HG03108 (cell line): Measurements from ENCODE around the gene ARPC5.
A peak's percentile ranks its signal among the peaks of the same experiment; 100 is the strongest.
"Not testable (repeated sequence)": the region's sequence is repeated elsewhere in the genome, so short reads cannot be mapped to it uniquely, and the experiment has no call there.

Experiments used
- ATAC-seq: cut with Tn5 transposase; IDR thresholded peaks from one replicate; pipeline ENCODE4 v1.9.1; 2021; ENCODE audit warnings: moderate library complexity; ENCODE audit not compliant: unreplicated experiment

Gene ARPC5

DNA sequence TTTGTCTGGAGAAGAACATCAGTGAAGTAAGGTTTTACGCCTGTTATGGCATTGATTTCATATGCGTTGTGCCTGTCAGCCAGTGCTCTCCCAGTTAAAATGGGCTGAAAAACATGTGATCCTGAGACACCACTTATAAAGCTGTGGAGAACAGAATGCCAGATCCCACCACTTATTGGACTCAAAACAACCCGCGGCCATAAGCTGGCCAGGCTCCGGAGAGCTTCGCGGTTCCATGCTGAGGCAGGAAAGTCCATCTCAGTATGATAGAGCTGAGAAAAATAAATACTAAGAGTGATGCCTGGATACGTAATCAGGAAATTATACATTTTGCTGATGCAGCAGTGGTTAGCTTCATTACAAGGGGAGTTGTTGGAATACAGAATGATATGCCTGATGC lies 12.5 kb upstream of the ARPC5 start:
- ATAC-seq = no peak

DNA sequence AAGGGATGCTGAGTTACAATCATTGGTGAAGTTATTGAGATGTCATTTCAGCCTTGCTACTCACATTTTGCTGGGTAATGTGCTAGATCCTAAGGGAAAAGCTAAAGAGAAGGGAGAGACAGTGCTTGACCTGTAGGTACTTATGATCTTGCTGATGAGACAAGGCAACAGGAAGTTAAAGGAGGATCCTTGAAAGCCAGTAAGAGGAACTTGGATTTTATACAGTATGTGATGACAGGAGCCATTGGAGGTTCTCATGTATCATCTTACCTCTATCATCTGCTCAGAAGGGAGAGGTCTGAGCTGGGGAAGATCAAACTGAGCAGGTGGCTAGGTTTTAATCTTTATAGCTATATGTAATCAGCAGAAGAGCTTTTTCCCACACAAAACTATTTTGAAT lies 11.2 kb upstream of the ARPC5 start:
- no peak for ATAC-seq

DNA sequence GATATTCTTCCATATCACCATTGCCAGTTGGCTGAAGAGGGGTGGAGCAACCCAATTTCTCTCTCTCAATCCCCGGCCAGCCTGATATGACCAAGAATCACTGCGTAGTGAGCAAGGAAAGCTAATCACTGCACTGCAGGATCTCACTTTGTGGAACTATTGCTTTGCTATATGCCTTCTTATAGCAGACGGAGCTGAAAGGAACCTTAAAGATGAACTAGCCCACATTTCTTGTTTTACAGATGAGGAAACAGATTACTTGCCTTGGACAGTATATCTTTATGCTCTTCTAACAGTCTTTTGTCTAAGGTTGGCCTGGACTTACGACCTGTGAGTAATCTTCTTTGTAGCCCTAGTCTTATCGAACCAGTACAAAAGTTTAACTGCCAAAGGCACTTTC lies 9.9 kb upstream of the ARPC5 start:
- ATAC-seq = no peak

DNA sequence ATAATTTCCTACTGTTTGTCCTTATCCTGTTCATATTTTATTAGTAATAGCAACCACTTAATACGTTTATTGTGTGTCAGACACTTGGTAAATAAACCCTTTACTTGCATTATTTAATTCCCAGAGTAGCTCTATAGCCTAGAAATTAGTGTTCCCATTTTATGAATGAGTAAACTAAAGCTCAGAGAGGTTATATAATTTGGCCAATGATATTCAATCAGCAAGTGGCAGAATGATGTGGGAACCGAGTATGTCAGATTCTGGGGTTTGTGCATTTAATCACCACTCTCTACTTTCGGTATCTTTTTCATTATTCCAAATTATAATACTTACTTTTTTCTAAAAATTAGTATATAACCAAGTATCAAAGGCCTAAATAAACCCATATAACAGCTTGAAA lies 6.6 kb upstream of the ARPC5 start:
- no peak for ATAC-seq

DNA sequence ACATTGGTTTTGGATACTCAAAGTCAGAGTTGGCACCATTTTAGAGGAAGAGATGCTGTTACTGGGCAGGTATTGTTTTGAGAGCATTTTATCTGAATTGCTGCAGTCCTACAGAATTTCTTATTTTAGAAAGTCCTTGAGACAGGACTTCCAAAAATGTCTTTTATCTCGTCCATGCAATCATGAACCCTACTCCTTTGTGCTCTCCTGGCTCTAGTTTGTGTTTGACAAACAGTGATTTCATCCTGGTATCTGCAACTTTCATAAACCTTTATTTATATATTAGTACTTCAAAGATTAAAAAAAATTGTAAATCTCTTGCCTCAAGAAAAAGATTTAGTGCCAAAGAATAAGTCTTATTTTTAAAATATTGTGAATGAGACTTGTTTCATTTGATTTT lies 4.6 kb upstream of the ARPC5 start:
- no peak for ATAC-seq

DNA sequence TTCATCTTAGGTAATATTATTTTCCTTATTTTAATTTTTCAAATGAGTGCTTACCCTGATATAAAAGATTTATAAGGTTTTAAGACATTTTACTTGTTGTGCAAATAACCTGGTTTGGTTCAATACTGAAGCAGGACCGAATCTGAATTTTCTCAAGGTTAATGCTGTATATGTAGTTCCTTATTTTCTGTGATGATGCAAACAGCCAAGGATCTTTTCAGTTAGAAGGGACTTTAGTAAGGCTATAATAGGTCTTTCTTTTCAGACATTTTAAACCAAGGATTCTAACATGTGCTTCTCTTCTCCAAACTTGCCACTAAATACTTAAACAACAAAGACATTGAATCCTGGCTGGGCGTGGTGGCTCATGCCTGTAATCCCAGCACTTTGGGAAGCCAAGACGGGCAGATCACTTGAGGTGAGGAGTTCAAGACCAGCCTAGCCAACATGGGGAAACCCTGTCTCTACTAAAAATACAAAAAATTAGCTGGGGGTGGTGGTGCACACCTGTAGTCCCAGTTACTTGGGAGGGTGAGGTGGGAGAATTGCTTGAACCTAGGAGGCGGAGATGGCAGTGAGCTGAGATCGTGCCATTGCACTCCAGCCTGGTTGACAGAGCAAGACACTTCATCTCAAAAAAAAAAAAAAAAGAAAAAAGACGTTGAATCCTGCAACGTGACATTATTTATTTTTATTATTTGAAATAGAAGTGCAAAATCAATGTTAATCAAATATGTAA lies 3.2 kb upstream of the ARPC5 start:
- ATAC-seq = no peak

DNA sequence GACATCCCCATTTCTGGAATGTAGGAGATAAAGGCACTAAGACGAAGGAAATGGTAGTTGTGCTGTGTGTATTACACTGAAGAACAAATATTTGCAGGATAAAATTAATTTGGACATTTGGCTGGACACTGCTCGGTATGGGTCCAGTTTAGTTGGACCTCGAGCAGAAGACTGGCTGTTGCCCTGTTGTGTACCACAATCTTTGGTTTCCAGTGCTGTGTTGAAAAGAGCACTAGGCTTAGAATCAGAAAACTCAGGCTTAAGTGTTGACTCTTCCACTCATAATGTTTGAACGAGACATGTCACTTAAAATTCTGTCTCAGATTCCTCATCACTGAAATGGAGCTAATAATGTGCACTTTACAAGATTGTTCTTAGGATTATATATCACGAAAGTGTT lies 1.2 kb upstream of the ARPC5 start:
- ATAC-seq = no peak

DNA sequence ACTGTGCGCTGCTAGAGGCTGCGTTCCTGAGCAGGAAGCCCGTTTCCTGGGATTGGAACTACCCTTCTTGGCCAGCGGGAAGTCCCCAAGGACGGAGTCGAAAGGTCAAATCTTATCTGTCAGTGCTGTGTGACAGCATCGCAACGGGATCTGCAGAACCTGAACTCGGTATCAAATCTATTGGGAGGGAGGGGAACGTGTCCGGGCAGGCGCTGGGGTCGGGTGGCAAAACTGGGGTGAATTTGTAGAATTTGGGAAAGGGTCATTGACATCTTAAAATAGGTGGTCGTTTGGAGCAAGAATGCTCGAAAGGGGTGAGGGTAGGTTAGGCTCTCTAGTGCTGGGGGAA lies 725 bp upstream of the ARPC5 start:
- no peak for ATAC-seq

DNA sequence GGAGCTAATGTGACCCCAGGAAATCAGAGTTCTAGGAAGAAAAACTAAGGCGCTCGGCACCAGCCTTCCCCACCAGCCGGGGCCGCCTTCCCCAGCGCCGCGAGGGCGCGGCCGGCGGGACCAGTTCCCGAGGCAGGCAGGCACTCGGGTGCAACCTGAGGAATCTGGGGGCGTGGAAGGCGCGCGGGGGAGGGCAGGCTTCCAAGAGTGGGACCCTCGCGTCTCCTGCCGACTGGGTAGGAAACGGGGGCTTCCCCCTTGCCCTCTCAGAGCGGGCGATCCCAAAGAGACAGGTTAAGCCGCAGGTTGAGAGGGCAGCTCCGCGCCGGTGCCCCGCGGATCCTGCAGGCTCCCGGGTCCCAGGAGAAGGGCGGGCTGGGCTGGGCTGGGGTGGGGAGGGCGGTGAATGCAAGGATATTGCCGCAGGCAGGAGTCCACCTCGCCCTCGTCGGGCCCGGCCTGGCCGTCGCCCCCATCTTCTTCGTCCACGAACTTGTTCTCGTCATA lies 431 bp downstream of the ARPC5 start:
- no peak for ATAC-seq

DNA sequence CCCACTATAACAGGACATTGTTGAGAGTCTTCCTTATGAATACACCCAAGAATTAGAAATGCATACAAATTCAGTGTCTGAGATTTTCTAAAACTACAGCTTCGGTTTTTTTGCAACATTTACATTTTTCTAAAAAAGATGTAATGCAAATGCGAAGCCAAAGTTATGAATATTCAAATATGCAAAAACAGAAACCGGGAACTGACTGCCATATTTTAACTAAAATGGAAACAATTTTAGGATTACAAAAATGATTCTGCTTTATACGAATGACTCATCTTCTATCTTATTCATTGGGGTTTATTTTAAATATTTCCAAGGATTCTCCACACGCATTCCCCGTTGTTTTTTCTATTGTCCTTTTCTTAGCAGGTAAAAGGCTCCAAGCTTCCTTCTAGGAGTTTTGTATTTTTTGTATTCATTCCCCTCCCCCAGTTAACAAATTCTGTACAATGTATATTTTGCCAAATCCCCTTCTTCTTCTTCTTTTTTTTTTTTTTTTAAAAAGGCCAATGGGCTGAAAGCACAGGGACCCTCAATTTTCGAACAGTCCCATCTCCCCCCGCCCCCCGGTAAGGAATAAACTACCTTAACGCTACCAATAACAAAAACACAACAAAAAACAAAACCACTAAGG lies 1.0 kb downstream of the ARPC5 start:
- ATAC-seq = no peak

DNA sequence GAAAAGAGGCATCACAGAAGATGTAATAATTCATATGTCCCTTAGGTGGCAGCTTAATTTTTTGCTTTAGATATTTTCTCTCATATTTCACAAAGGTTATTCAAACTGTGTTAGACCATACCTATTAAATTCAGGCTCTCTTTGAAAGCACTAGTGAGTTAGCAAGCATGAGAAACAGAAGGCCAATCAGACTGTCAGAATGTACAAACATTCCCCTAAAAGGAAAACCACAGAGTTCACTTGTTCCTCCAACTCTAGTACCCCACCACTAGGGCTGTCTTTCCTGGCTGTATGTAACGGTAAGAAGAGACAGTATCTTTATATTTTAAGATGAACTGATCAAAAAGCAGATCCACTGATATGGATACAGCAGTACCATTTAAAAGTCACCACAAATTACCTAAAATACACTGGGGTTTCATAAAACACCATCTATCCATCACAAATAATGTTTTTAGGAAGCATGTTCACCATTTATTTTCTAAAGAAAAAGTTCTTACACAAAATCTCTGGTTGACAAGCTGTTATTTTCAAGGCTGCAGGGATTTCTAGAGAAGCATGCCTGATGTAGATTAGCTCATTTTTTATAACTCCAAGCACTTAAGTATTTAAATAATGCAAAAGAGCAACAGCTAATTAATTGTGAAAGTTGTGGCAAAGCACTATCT lies 1.8 kb downstream of the ARPC5 start:
- peak; percentile 33 for ATAC-seq

DNA sequence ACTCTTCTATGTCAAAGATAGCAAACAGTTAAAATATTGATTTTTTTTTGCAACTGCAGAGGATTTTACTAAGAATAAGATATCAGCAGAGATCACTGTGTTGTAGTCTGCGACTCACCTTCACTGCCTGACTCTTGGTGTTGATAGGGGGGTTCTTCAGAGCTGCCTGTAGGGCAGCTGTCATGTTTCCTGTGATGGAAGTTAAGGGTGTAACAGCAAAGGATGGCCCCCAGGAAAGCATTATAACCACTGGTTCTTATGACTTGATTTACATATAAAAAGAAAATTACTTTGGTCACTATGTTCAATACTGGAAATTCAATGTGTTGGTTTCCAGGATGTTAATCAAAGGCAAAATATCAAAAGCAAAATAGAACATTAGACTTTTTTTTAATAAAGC lies 2.6 kb downstream of the ARPC5 start:
- ATAC-seq = no peak

DNA sequence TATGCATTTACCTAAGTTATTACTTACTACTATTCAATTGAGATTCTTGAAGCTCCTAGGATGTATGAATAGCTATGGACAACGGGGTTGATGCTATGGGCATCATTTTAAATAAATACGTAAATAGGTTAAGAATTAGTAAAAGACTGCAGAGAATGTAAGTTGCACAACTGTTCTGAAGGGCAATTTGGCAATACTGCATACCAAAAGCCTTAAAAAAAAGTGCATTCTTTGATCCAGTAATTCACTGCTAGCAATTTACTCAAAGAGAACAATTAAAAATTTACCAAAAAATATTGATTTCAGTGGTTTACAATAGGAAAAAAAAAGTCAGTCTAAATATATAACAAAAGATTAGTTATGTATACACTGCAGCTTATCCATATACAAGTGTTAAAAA lies 3.5 kb downstream of the ARPC5 start:
- ATAC-seq = no peak

DNA sequence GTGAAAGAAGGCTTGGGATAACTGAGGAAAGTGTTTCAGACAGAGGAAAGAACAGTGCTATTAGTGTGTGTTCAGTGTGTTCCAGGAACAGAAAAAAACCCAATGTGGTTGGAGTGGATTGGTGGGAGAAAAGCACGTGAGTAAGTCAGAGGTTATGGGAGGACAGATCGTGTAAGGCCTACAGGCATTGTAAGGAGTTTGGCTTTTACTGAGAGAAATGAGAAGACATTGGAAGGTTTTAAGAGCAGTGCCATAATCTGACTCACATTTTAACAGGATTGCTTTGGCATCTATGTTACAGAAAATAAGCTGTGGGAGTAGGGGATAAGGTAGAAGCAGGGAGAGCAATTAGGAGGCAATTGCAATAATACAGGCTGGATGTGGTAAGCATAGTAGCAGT lies 4.8 kb downstream of the ARPC5 start:
- no peak for ATAC-seq

DNA sequence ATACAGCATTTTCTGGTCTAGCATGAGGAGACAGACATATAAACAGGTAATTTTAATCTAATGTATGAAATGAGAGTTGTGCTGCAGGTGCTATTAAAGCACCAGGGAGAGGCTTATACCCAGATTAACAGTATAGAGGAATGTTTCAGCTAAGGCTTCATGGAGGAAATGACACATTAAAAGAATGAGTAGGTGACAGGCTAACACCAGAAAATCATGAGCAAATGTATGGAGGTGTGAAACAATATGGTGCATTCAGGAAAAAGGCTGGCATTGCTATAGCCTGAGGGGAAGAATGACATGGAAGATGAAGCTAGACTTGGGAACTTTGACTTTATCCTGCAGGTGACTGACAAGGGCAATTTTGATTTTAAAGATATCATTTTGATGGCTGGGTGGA lies 7.0 kb downstream of the ARPC5 start:
- ATAC-seq = no peak

DNA sequence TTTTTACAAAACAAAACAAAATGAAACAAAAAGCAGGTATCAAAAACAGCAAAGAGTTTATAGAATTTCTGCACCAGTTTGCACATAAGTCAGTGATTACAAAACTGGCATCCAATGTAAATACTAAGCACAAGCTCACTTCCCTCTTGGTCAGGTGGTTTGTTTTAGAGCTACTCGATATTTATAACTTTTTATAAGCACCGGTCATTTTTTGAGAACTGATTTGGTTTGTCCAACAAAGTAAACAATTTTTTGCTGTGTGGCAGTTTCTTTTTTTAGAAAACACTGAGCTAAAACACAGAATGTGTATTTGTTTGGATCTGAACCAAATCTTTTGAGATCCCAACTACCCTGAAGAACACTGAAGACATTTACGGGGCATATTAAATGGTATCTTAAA lies 9.3 kb downstream of the ARPC5 start:
- ATAC-seq = not testable (repeated sequence)

DNA sequence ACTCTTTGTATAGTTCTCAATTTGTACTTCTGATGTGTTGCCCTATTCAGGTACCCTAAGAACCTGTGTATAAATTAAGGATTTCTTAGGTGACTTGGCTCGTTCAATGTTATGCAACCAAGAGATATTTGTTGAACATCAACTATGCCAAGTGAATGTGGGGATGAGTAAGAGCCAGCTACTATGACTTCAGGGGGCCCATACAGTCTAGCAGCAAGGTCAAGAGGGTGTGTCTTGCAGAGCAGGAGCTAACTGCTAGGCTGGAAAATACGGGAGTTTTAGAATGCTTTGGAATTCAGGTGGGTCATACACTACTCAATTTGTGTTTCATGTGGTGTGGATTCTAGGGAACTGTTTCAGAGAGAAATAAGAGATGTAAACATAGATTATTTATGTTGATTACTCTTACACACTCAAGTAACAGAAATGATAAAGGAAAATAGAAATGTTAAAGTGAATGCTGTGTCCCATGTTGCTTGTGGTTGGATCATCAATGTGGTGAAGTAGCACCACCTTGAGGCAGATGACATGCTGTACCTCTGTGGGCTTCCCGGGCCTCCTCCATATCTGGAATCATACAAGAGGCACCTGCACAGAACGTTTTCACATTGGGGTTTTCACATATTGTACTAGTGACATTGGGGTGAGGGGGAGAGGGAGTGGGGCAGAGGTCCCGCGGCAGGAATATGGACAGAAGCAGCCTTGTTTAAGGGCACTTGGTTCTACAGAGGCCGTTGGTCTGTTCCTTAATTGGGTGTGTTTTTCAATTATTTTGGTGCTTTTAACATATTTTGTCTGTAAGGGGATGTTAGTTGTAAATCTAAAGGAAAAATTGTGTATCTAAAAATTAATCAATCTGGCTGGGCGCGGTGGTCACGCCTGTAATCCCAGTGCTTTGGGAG lies 12.4 kb downstream of the ARPC5 start:
- peak; percentile 89 for ATAC-seq

DNA sequence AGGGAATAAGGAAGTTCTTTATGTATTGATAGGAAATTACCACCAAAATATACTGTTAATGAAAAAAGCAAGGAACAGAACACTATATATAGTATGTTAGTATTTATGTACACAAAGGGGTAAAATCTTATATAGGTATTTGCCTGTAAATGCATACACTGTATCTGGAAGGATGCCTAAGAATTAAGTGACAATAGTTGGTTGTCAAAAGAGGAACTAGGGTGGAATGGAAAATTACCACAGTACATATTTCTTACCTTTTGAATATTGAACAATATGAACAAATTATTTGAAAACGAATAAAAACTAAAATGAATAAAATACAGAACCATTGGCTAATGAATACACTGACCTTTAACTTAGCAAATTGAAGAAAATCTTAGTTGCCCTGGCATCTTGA lies 13.6 kb downstream of the ARPC5 start:
- ATAC-seq = no peak

DNA sequence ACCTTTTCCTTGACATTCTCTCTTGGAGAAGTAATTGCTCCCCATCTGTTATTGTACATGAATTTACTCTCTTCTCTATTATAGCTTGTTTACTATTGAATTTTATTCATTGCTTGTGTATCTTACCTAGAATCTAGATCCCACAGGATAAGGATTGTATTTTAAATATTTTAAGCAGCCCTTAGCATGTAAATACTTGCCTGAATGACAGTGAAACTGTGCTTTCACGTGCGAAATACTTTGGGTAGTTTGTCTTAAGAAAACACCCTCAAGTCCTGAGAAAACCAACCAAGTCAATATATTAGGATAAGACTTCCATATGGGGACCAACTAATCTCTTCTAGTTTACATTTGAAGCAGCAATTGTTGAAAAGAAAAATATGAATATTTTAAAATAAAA lies 15.3 kb downstream of the ARPC5 start:
- ATAC-seq = no peak

DNA sequence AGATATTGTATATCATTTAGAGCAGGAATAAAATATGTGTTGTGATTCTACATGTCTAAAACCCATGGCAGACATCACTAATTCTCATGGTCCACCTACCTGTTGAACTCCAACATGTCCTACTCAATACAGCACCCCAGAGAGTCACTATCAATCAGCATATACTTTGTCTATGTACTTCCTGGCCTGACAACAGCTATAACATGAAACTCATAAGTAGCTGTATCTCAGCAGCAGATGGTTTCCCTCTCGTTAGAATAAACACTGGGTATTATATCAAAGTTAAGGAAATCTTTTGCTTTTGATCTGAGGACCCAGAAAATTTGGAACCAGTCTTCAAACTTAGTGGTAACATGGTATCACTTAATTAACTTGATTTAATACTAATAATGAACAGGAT lies 15.8 kb downstream of the ARPC5 start:
- ATAC-seq = no peak

DNA sequence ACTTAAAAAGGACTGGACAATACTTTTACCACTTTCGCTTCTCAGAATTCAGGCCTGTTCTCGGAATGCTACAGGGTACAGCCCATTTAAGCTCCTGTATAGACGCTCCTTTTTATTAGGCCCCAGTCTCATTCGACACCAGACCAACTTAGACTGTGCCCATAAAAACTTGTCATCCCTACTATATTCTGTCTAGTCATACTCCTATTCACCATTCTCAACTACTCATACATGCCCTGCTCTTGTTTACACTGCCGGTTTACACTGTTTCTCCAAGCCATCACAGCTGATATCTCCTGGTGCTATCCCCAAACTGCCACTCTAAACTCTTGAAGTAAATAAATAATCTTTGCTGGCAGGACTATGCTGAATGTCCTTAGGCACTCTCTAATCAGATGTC lies 17.4 kb downstream of the ARPC5 start:
- not testable (repeated sequence) for ATAC-seq
